HCT116 (cell line): ENCODE measurements around the gene CFAP161. TPM values are rescaled to one million over a fixed set of nuclear protein-coding genes. Genes with fewer than 3 reads are reported as not detected.

Experiments
- ATAC-seq: fragments of 200-7000 bp; cut with Tn5 transposase; 2 replicates; pipeline ENCODE4 v1.9.1; 2020; ENCODE audit warnings: mild to moderate bottlenecking, moderate library complexity
- BruUV-seq: library from RNA; stranded (reverse); fragments of 400-500 nt; replicated peaks from 2 replicates; lab custom pipeline; 2021; lab: Mats Ljungman, UMichigan
- CTCF ChIA-PET: fragments of 300-600 bp; sonication (Branson Sonifier 250); formaldehyde crosslinking; loops from one replicate; lab custom pipeline; 2021; ENCODE audit warnings: antibody characterized with exemption; lab: Charles Lee
- POLR2A ChIA-PET: fragments of 300-600, 350-600 bp; sonication (Branson Sonifier 250); formaldehyde crosslinking; loops from one replicate; lab custom pipeline; 2021; ENCODE audit warnings: antibody characterized with exemption; lab: Charles Lee
- RAD21 ChIA-PET, 2 experiments: fragments of 300-600 bp; sonication (Branson Sonifier 250); formaldehyde crosslinking; loops; one replicate each; lab custom pipeline; 2023; ENCODE audit warnings: low total read pairs in 2 of 2; ENCODE audit not compliant: uncharacterized antibody in 2 of 2, unreplicated experiment in 2 of 2, low non-redundant PET in 1 of 2; lab: Charles Lee
- DNase-seq: peaks from one replicate; pipeline ENCODE4 v3.0.0-alpha.2; 2010; ENCODE audit warnings: low read depth, low spot score
- H2AFZ ChIP-seq: fragments of 200-600 bp; shearing (Covaris generic), sonication (generic); 2 replicates; pipeline ENCODE4 v1.6.1; 2017; ENCODE audit warnings: low read depth, mixed run types, mixed read lengths, antibody characterized with exemption, low read length; ENCODE audit not compliant: poor library complexity, severe bottlenecking
- H3K27ac ChIP-seq: 2 replicates; pipeline ENCODE4 v1.5.1; 2012; ENCODE audit warnings: low read depth, low read length
- H3K27me3 ChIP-seq: fragments of 200-600 bp; sonication (generic); 2 replicates; pipeline ENCODE4 v1.6.1; 2016; ENCODE audit warnings: mixed run types, low read length, mixed read lengths; ENCODE audit not compliant: insufficient read depth
- H3K36me3 ChIP-seq, 2 experiments: fragments of 200-500 bp in 1 of 2; fragments of 200-600 bp in 1 of 2; sonication (Bioruptor generic) in 1 of 2; sonication (generic) in 1 of 2; 2 replicates each; pipeline versions ENCODE4 v1.5.1 to v1.6.1; 2014 to 2016; ENCODE audit warnings: low read length in 2 of 2, inconsistent platforms in 1 of 2, mixed read lengths in 1 of 2, mixed run types in 1 of 2; ENCODE audit not compliant: insufficient read depth in 2 of 2, control insufficient read depth in 1 of 2
- H3K4me1 ChIP-seq, 2 experiments: fragments of 200-600 bp in 1 of 2; sonication (generic) in 1 of 2; 2 replicates each; pipeline versions ENCODE4 v1.5.1 to v1.6.1; 2012 to 2017; ENCODE audit warnings: low read length in 2 of 2, inconsistent platforms in 1 of 2, mild to moderate bottlenecking in 1 of 2, mixed read lengths in 1 of 2, mixed run types in 1 of 2, moderate library complexity in 1 of 2; ENCODE audit not compliant: insufficient read depth in 2 of 2, control insufficient read depth in 1 of 2
- H3K4me2 ChIP-seq: fragments of 200-600 bp; sonication (generic); 2 replicates; pipeline ENCODE4 v1.6.1; 2017; ENCODE audit warnings: mixed run types, low read length, mixed read lengths
- H3K4me3 ChIP-seq, 2 experiments: fragments of 200-600 bp in 1 of 2; sonication (generic) in 1 of 2; replicated peaks in 1 of 2; 2 replicates each; pipeline ENCODE4 v1.5.1; 2011 to 2016; ENCODE audit warnings: low read length in 2 of 2, control low read depth in 1 of 2, low read depth in 1 of 2, mild to moderate bottlenecking in 1 of 2, mixed read lengths in 1 of 2, mixed run types in 1 of 2
- H3K79me2 ChIP-seq: fragments of 200-600 bp; sonication (generic); 2 replicates; pipeline ENCODE4 v1.6.1; 2017; ENCODE audit warnings: mild to moderate bottlenecking, mixed run types, low read length, moderate library complexity, mixed read lengths; ENCODE audit not compliant: insufficient read depth
- H3K9ac ChIP-seq: fragments of 200-600 bp; sonication (generic); 2 replicates; pipeline ENCODE4 v1.6.1; 2016; ENCODE audit warnings: low read length, mixed read lengths
- H3K9me2 ChIP-seq: fragments of 200-600 bp; sonication (generic), shearing (Covaris generic); 2 replicates; pipeline ENCODE4 v1.6.1; 2017; ENCODE audit warnings: mixed run types, mild to moderate bottlenecking, moderate library complexity; ENCODE audit not compliant: insufficient read depth
- H3K9me3 ChIP-seq, 2 experiments: fragments of 200-500 bp in 1 of 2; fragments of 200-600 bp in 1 of 2; sonication (Bioruptor generic) in 1 of 2; sonication (generic) in 1 of 2; 2 replicates each; pipeline ENCODE4 v1.6.1; 2014 to 2017; ENCODE audit warnings: low read length in 2 of 2, mixed read lengths in 2 of 2, inconsistent platforms in 1 of 2, low read depth in 1 of 2, mild to moderate bottlenecking in 1 of 2, mixed run types in 1 of 2, moderate library complexity in 1 of 2; ENCODE audit not compliant: control insufficient read depth in 1 of 2, insufficient read depth in 1 of 2
- H4K20me1 ChIP-seq: fragments of 200-600 bp; sonication (generic), shearing (Covaris generic); 2 replicates; pipeline ENCODE4 v1.6.1; 2017; ENCODE audit warnings: mixed run types, mild to moderate bottlenecking, moderate library complexity; ENCODE audit not compliant: insufficient read depth
- FOSL1 ChIP-seq: IDR thresholded peaks from 2 replicates; pipeline ENCODE4 v1.6.1; 2012; ENCODE audit warnings: low read depth
- POLR2AphosphoS5 ChIP-seq: IDR thresholded peaks from 2 replicates; pipeline ENCODE4 v1.6.1; 2011; ENCODE audit warnings: mild to moderate bottlenecking, low read depth, low read length, moderate library complexity
- RAD21 ChIP-seq: IDR thresholded peaks from 2 replicates; pipeline ENCODE4 v1.6.1; 2012; ENCODE audit warnings: low read depth, mild to moderate bottlenecking
- SIN3A ChIP-seq: IDR thresholded peaks from 2 replicates; pipeline ENCODE4 v1.6.1; 2012; ENCODE audit warnings: low read depth
- SRF ChIP-seq: IDR thresholded peaks from 2 replicates; pipeline ENCODE4 v1.6.1; 2012; ENCODE audit warnings: low read depth
- YY1 ChIP-seq: IDR thresholded peaks from 2 replicates; pipeline ENCODE4 v1.6.1; 2011; ENCODE audit warnings: low read length, low read depth, moderate library complexity, mild to moderate bottlenecking; ENCODE audit not compliant: insufficient replicate concordance; ENCODE audit errors: extremely low read depth
- ZNF274 ChIP-seq: fragments of 200-500 bp; sonication (Bioruptor generic); IDR thresholded peaks from 2 replicates; pipeline ENCODE4 v1.6.1; 2014; ENCODE audit warnings: mild to moderate bottlenecking, low read depth, low read length, inconsistent platforms
- intact Hi-C: fragments of 100-400 bp; cut with micrococcal nuclease; formaldehyde crosslinking; loops from 2 replicates; pipeline ENCODE4 v1.10.0; 2022
- total RNA-seq: library from RNA; stranded (reverse); gene quantifications from one replicate; pipeline ENCODE4 v1.2.1, GENCODE V29; 2021; ENCODE audit not compliant: unreplicated experiment

Gene CFAP161
- total RNA-seq, 1 experiment from 2014 or later: 0.15 TPM

GRCh38 chr15:81092559-81092902 is 41.5 kb upstream of the CFAP161 start:
- no peaks in the 10 kb centered on the region for H3K9me2 ChIP-seq
- CTCF ChIA-PET: interaction anchor here (0.7 to 2.1 kb wide), 4 partner anchors 15 to 173 kb away, joined by 4 to 27 read pairs (median 8); no protein-coding TSS in a partner anchor
- peaks cover 12 to 17% of the 10 kb centered on the region in 2 experiments for H3K4me1 ChIP-seq
- RAD21 ChIA-PET: interaction anchor here (1.1 to 1.7 kb wide), 2 partner anchors 14 to 173 kb away, joined by 3 to 6 read pairs; no protein-coding TSS in a partner anchor
- H3K27me3 ChIP-seq: no peaks in the 10 kb centered on the region
- ATAC-seq: peak; percentile 57
- H3K27ac ChIP-seq: peak overlapping the region; percentile 87
- H3K4me2 ChIP-seq: peak overlapping the region; percentile 83
- BruUV-seq: no TSS peak
- no peaks in the 10 kb centered on the region for H3K36me3 ChIP-seq
- POLR2A ChIA-PET: interaction anchor here (1.0 to 1.1 kb wide), 3 partner anchors 11 to 92 kb away, joined by 3 read pairs; partner anchors contain the start of gene TLNRD1
- peak overlapping the region; percentile 20 to 49 for H3K4me3 ChIP-seq
- DNase-seq: no peak
- TF ChIP-seq POLR2AphosphoS5 (no peak), SRF (peak; percentile 0; the same call in 1 of the 2 replicates)
- no peaks in the 10 kb centered on the region for H4K20me1 ChIP-seq
- H3K9me3 ChIP-seq: no peaks in the 10 kb centered on the region
- H3K9ac ChIP-seq: peak overlapping the region; percentile 40
- intact Hi-C loops: loop anchor here (5.0 kb wide), 1 partner anchor 90 kb away; the partner anchor contains the start of gene TLNRD1
- peak overlapping the region; percentile 98 for H2AFZ ChIP-seq
- H3K79me2 ChIP-seq: no peaks in the 10 kb centered on the region

- no peak overlapping the region for H3K27ac ChIP-seq
- H3K27me3 ChIP-seq: no peaks in the 10 kb centered on the region; the same call in 1 of the 2 replicates
- DNase-seq: no peak
- ATAC-seq: no peak
- no peak overlapping the region for H2AFZ ChIP-seq
- H3K4me2 ChIP-seq: no peak overlapping the region
- no peaks in the 10 kb centered on the region for H3K36me3 ChIP-seq
- no peaks in the 10 kb centered on the region for H3K9me3 ChIP-seq
- no TSS peak for BruUV-seq
- H3K4me1 ChIP-seq: peaks cover 12 to 26% of the 10 kb centered on the region in 2 experiments
- no peak overlapping the region for H3K4me3 ChIP-seq
- ChIA-PET RAD21 (no interaction called here), CTCF (interaction anchor here (0.7 kb wide), 1 partner anchor 172 kb away, joined by 3 read pairs; no protein-coding TSS in a partner anchor), POLR2A (no interaction called here)
- TF ChIP-seq ZNF274 (no peak), SIN3A (no peak), FOSL1 (no peak), YY1 (no peak), RAD21 (no peak), POLR2AphosphoS5 (no peak)
- no peaks in the 10 kb centered on the region for H3K79me2 ChIP-seq
- intact Hi-C loops: loop anchor here (5.0 kb wide), 1 partner anchor 92 kb away; the partner anchor contains the start of gene TLNRD1
- H3K9ac ChIP-seq: no peak overlapping the region
- no peaks in the 10 kb centered on the region for H4K20me1 ChIP-seq
- no peaks in the 10 kb centered on the region for H3K9me2 ChIP-seq
Observed at GRCh38 chr15:81093961-81094360, 40.1 kb upstream of the CFAP161 start.
